ENCODE results near the gene CD74.

DNA sequence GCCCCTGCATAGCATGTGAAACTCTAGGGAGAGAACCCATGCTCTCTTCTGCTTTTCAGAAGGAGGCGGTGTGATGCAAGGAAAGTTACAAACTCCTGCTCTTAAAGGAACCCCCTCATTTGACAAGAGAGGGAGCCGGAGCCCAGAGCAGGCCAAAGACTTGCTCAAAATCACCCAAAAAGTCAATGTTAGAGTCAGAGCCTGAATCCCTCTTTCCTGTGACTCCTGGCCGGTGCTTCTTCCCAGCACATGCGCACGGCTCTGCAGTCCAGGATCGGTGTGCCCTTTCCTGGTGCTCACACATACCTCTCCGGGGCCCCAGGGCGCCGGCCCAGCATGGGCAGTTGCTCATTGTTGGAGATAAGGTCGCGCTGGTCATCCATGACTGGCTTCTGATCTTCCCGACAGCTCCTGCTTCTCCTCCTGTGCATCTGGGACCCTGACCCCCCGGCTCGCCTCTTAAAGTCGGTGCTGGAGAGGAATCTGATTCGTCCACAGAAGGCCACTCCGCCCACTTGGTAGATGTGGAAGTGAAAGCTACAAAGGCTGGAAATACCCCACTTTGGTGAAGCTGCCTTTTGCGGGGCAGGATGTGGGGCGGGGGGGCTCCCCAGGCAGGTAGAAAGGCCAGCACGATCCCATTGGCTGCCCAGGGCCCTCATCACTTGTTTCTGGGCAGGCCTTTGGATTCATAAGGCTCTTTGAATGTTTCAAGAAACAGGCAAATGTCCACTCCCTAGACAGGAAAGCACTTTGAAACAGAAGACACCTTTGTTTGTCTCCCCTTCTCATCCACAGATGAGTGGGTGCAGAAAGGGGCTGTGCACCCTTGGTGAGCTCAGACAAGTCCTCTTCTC lies at the start of gene CD74:
- TF ChIP-seq, protein P1, sequence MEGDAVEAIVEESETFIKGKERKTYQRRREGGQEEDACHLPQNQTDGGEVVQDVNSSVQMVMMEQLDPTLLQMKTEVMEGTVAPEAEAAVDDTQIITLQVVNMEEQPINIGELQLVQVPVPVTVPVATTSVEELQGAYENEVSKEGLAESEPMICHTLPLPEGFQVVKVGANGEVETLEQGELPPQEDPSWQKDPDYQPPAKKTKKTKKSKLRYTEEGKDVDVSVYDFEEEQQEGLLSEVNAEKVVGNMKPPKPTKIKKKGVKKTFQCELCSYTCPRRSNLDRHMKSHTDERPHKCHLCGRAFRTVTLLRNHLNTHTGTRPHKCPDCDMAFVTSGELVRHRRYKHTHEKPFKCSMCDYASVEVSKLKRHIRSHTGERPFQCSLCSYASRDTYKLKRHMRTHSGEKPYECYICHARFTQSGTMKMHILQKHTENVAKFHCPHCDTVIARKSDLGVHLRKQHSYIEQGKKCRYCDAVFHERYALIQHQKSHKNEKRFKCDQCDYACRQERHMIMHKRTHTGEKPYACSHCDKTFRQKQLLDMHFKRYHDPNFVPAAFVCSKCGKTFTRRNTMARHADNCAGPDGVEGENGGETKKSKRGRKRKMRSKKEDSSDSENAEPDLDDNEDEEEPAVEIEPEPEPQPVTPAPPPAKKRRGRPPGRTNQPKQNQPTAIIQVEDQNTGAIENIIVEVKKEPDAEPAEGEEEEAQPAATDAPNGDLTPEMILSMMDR (IDR thresholded peaks at IDR 0.05 in 2 of 3, conservative IDR thresholded peaks at IDR 0.05 in 1 of 3; ENCODE audit: control insufficient read depth in 2 of 3, extremely low read depth in 1 of 3, insufficient read depth in 1 of 3, low read depth in 3 of 3, low read length in 3 of 3), result no peak; a peak in 1 of 6 replicates
- TF ChIP-seq YY1 (IDR thresholded peaks at IDR 0.05; ENCODE audit: low read depth, low read length) (peak; percentile 86), POLR2A (IDR thresholded peaks at IDR 0.05; ENCODE audit: low read depth, low read length) (peak; percentile 99), ATF3 (IDR thresholded peaks at IDR 0.05; ENCODE audit: borderline replicate concordance, extremely low read depth, low read depth, low read length) (no peak), POLR2AphosphoS5 (IDR thresholded peaks at IDR 0.05; ENCODE audit: low read length) (peak; percentile 99), CEBPB (IDR thresholded peaks at IDR 0.05; ENCODE audit: borderline replicate concordance in 1 of 2, low read depth in 2 of 2, low read length in 2 of 2) (peak in 1 of 2 experiments; percentile 95; a peak in 1 of 4 replicates), NFYA (IDR thresholded peaks at IDR 0.05; ENCODE audit: borderline replicate concordance, low read depth, low read length) (no peak; the same call in 1 of the 2 replicates), GATAD2B (conservative IDR thresholded peaks at IDR 0.05; ENCODE audit: low read depth) (peak; percentile 63)
- TF ChIP-seq, protein P2, sequence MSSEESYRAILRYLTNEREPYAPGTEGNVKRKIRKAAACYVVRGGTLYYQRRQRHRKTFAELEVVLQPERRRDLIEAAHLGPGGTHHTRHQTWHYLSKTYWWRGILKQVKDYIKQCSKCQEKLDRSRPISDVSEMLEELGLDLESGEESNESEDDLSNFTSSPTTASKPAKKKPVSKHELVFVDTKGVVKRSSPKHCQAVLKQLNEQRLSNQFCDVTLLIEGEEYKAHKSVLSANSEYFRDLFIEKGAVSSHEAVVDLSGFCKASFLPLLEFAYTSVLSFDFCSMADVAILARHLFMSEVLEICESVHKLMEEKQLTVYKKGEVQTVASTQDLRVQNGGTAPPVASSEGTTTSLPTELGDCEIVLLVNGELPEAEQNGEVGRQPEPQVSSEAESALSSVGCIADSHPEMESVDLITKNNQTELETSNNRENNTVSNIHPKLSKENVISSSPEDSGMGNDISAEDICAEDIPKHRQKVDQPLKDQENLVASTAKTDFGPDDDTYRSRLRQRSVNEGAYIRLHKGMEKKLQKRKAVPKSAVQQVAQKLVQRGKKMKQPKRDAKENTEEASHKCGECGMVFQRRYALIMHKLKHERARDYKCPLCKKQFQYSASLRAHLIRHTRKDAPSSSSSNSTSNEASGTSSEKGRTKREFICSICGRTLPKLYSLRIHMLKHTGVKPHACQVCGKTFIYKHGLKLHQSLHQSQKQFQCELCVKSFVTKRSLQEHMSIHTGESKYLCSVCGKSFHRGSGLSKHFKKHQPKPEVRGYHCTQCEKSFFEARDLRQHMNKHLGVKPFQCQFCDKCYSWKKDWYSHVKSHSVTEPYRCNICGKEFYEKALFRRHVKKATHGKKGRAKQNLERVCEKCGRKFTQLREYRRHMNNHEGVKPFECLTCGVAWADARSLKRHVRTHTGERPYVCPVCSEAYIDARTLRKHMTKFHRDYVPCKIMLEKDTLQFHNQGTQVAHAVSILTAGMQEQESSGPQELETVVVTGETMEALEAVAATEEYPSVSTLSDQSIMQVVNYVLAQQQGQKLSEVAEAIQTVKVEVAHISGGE (CRISPR knock-in tag; IDR thresholded peaks at IDR 0.05), result peak; percentile 65

Measured in GM12878 (cell line).